ENCODE results near the gene SRGAP1. TPM values are rescaled to one million over a fixed set of nuclear protein-coding genes. Genes with fewer than 3 reads are reported as not detected.
"Not testable (repeated sequence)": the region's sequence is repeated elsewhere in the genome, so short reads cannot be mapped to it uniquely, and the experiment has no call there.

The SRGAP1 gene
- total RNA-seq, 2 experiments from 2014 or later, result 0.03 to 0.08 TPM

- ATAC-seq (ENCODE audit: low read depth) (no peak), DNase-seq (no peak)
- H3K4me1 Mint-ChIP-seq, result no peaks in the 10 kb centered on the region
- H3K4me3 Mint-ChIP-seq, result no peak overlapping the region
- no peaks in the 10 kb centered on the region for H3K36me3 Mint-ChIP-seq
- POLR2A ChIA-PET, result no interaction called here
- H3K27ac Mint-ChIP-seq, result no peak overlapping the region
- peaks cover 4% of the 10 kb centered on the region for H3K27me3 Mint-ChIP-seq
- no peaks in the 10 kb centered on the region for H3K9me3 Mint-ChIP-seq
These were observed 174.0 kb downstream of the SRGAP1 start for GRCh38 chr12:64018524-64018923.

GRCh38 chr12:64019101-64019500 is 174.6 kb downstream of the SRGAP1 start:
- POLR2A ChIA-PET, result no interaction called here
- ATAC-seq (ENCODE audit: low read depth), result no peak
- no peaks in the 10 kb centered on the region for H3K4me1 Mint-ChIP-seq

DNA sequence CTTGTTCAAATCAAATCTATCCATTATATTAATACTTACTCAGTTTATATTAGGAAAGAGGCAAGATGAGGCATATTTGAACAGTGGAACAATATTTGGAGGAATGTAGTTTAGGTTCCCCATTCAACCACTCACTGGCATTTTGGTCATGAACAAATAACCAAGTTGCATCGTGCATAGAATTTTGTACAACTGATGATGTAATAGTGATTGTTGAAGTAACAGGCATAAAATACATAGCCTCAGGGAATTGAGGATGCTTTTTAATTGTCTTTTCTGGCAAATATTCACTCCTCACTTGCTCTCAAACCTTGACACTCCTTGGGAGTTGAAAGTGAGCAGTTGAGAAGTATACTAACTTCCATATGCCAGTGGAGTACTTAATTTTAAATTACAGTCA is 175.2 kb downstream of the SRGAP1 start:
- Mint-ChIP-seq H3K27ac (no peak overlapping the region), H3K9me3 (no peaks in the 10 kb centered on the region), H3K27me3 (peaks cover 2% of the 10 kb centered on the region), H3K4me3 (no peak overlapping the region), H3K4me1 (no peaks in the 10 kb centered on the region), H3K36me3 (no peaks in the 10 kb centered on the region)
- ATAC-seq (ENCODE audit: low read depth) (no peak), DNase-seq (no peak)
- POLR2A ChIA-PET, result no interaction called here

More at GRCh38 chr12:64019101-64019500, 174.6 kb downstream of the SRGAP1 start:
- no peaks in the 10 kb centered on the region for H3K36me3 Mint-ChIP-seq
- no peaks in the 10 kb centered on the region for H3K9me3 Mint-ChIP-seq
- H3K27me3 Mint-ChIP-seq, result peaks cover 2% of the 10 kb centered on the region
- H3K4me3 Mint-ChIP-seq, result no peak overlapping the region
- DNase-seq, result no peak
- no peak overlapping the region for H3K27ac Mint-ChIP-seq

DNA sequence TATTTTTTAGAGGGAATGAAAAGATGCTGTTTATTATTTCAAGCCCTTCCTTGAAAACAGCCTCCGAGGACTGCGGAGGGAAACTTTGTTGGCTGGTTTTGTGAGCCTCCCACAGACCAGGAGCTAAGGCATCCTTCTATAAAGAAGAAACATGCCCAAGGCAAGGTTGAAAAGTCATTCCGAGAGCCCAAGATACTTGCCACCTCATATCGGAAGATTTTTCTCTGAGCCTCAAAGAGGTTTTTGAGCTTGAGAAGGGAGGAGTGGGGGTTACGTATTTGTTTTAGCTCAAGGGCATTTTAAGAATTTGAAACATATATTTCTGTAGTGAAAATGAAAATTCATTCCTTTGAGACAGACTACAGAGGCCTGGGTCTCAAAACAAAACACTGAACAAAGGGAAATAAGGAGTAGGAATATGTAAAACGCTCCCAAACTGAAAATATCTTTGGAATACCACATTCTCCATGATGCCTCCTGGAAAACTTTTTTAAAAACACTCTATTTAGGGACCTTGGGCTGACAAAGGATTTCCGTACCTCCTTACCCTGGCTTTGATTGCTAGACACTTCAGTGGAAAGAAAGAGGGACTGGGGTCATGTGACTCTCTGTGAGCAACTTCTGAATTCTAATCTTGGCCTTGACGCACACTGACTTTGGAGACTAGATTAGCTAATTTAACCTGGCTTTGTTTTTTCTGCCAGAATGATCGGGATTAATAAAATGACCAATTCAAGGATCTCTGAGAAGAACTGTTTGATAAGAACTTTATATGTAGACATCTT is 180.9 kb downstream of the SRGAP1 start:
- no peaks in the 10 kb centered on the region for H3K9me3 Mint-ChIP-seq

GRCh38 chr12:64027311-64027710 is 182.8 kb downstream of the SRGAP1 start:
- Mint-ChIP-seq H3K36me3 (no peaks in the 10 kb centered on the region), H3K4me1 (peaks cover 2% of the 10 kb centered on the region), H3K9me3 (no peaks in the 10 kb centered on the region), H3K27ac (no peak overlapping the region), H3K4me3 (no peak overlapping the region), H3K27me3 (peaks cover 4% of the 10 kb centered on the region)
- no peak for ATAC-seq (ENCODE audit: low read depth)
- POLR2A ChIA-PET, result no interaction called here
- no peak for DNase-seq

More for the DNA sequence above, 180.9 kb downstream of the SRGAP1 start:
- no peaks in the 10 kb centered on the region for H3K36me3 Mint-ChIP-seq
- H3K4me1 Mint-ChIP-seq, result peaks cover 2% of the 10 kb centered on the region
- POLR2A ChIA-PET, result no interaction called here
- no peak overlapping the region for H3K4me3 Mint-ChIP-seq
- DNase-seq (no peak), ATAC-seq (ENCODE audit: low read depth) (no peak)
- no peak overlapping the region for H3K27ac Mint-ChIP-seq
- H3K27me3 Mint-ChIP-seq, result peaks cover 4% of the 10 kb centered on the region

- ATAC-seq (ENCODE audit: low read depth) (no peak), DNase-seq (no peak)
- POLR2A ChIA-PET, result no interaction called here
- no peak overlapping the region for H3K27ac Mint-ChIP-seq
- no peaks in the 10 kb centered on the region for H3K36me3 Mint-ChIP-seq
- H3K4me3 Mint-ChIP-seq, result no peak overlapping the region
- H3K9me3 Mint-ChIP-seq, result no peaks in the 10 kb centered on the region
- peaks cover 9% of the 10 kb centered on the region for H3K27me3 Mint-ChIP-seq
- H3K4me1 Mint-ChIP-seq, result peaks cover 2% of the 10 kb centered on the region
These were observed 184.0 kb downstream of the SRGAP1 start for GRCh38 chr12:64028541-64028940.

GRCh38 chr12:64029013-64029857 is 184.7 kb downstream of the SRGAP1 start:
- ATAC-seq (ENCODE audit: low read depth) (no peak), DNase-seq (no peak)
- peaks cover 2% of the 10 kb centered on the region for H3K4me1 Mint-ChIP-seq
- H3K36me3 Mint-ChIP-seq, result no peaks in the 10 kb centered on the region
- H3K4me3 Mint-ChIP-seq, result no peak overlapping the region
- H3K9me3 Mint-ChIP-seq, result no peaks in the 10 kb centered on the region
- no peak overlapping the region for H3K27ac Mint-ChIP-seq
- POLR2A ChIA-PET, result no interaction called here
- peaks cover 9% of the 10 kb centered on the region for H3K27me3 Mint-ChIP-seq

- DNase-seq (no peak), ATAC-seq (ENCODE audit: low read depth) (no peak)
- peaks cover 7% of the 10 kb centered on the region for H3K27me3 Mint-ChIP-seq
- no peaks in the 10 kb centered on the region for H3K36me3 Mint-ChIP-seq
- H3K4me3 Mint-ChIP-seq, result no peak overlapping the region
- H3K9me3 Mint-ChIP-seq, result no peaks in the 10 kb centered on the region
- POLR2A ChIA-PET, result no interaction called here
- no peak overlapping the region for H3K27ac Mint-ChIP-seq
- H3K4me1 Mint-ChIP-seq, result peaks cover 2% of the 10 kb centered on the region
These were observed 185.7 kb downstream of the SRGAP1 start for GRCh38 chr12:64030155-64030554.

DNA sequence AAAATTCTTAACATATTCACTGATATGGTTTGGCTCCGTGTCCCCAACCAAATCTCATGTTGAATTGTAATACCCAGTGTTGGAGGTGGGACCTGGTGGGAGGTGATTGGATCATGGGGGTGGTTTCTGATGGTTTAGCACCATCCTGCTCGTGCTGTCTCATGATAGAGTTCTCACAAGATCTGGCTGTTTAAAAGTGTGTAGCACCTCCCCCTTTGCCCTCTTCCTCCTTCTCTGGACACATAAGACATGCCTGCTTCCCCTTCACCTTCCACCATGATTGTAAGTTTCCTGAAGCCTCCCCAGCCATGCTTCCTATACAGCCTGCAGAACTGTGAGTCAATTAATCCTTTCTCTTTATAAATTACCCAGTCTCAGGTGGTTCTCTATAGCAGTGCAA is 189.6 kb downstream of the SRGAP1 start:
- POLR2A ChIA-PET; H3K4me1 Mint-ChIP-seq; H3K36me3 Mint-ChIP-seq; DNase-seq; ATAC-seq (ENCODE audit: low read depth); H3K27ac Mint-ChIP-seq; H3K4me3 Mint-ChIP-seq; H3K9me3 Mint-ChIP-seq; H3K27me3 Mint-ChIP-seq: not testable (repeated sequence)

GRCh38 chr12:64034901-64035576 is 190.5 kb downstream of the SRGAP1 start:
- Mint-ChIP-seq H3K4me3 (no peak overlapping the region), H3K36me3 (no peaks in the 10 kb centered on the region), H3K27me3 (peaks cover 5% of the 10 kb centered on the region), H3K27ac (no peak overlapping the region), H3K4me1 (no peaks in the 10 kb centered on the region), H3K9me3 (no peaks in the 10 kb centered on the region)
- POLR2A ChIA-PET, result no interaction called here
- DNase-seq (no peak), ATAC-seq (ENCODE audit: low read depth) (no peak)

DNA sequence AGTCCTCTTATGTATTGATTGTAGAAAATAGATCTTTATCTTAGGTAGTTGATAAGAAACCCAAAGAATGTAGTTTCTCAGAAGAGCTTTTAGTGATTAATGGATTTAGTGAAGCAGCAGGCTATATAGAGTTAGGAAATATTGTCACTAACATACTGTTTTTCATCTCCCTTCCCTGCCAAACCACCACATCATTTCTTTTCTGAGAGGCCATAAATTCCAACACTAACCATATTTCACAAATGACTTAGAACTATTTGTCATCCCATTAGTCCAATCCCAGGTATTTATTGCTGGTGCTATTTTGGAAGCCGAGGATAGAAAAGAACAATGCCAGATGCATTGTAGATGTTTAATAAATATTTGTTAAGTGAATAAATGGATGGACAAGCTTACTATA is 191.9 kb downstream of the SRGAP1 start:
- ATAC-seq (ENCODE audit: low read depth) (no peak), DNase-seq (no peak)
- no peak overlapping the region for H3K27ac Mint-ChIP-seq
- H3K4me3 Mint-ChIP-seq, result no peak overlapping the region
- no peaks in the 10 kb centered on the region for H3K9me3 Mint-ChIP-seq
- no peaks in the 10 kb centered on the region for H3K4me1 Mint-ChIP-seq
- H3K27me3 Mint-ChIP-seq, result peaks cover 8% of the 10 kb centered on the region
- POLR2A ChIA-PET, result no interaction called here
- no peaks in the 10 kb centered on the region for H3K36me3 Mint-ChIP-seq

- Mint-ChIP-seq H3K4me1 (no peaks in the 10 kb centered on the region), H3K27ac (no peak overlapping the region), H3K4me3 (no peak overlapping the region), H3K9me3 (no peaks in the 10 kb centered on the region), H3K27me3 (peaks cover 3% of the 10 kb centered on the region), H3K36me3 (no peaks in the 10 kb centered on the region)
- DNase-seq (no peak), ATAC-seq (ENCODE audit: low read depth) (no peak)
- POLR2A ChIA-PET, result no interaction called here
These were observed 194.9 kb downstream of the SRGAP1 start for GRCh38 chr12:64039281-64039871.

DNA sequence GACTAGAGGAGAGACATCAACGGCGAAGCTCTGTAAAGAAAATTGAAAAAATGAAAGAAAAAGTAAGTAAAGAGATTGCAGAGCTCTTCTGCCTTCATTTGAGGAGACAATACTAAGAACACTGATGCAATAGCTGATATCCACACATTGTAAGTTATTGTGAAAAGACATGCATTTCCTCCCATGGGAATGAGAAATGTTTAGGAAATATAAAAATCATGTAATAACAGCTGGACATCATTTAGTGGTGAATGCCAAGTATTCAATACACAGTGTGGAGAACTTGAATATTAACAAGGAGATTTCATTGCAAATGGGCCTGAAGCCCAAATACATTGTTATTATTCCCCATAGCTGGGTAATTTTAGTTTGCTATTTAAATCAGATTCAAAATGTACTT is 198.4 kb downstream of the SRGAP1 start:
- no peak overlapping the region for H3K4me3 Mint-ChIP-seq
- POLR2A ChIA-PET, result no interaction called here
- no peaks in the 10 kb centered on the region for H3K4me1 Mint-ChIP-seq
- H3K36me3 Mint-ChIP-seq, result no peaks in the 10 kb centered on the region
- no peaks in the 10 kb centered on the region for H3K9me3 Mint-ChIP-seq
- H3K27ac Mint-ChIP-seq, result no peak overlapping the region
- H3K27me3 Mint-ChIP-seq, result peaks cover 5% of the 10 kb centered on the region
- no peak for ATAC-seq (ENCODE audit: low read depth)
- DNase-seq, result no peak
